ENCODE data around the gene KRT7.

GRCh38 chr12:52285172-52285745, 52.2 kb downstream of the KRT7 start:
- TF ChIP-seq POLR2A (IDR thresholded peaks at IDR 0.05): no peak
- TF ChIP-seq, protein P1, sequence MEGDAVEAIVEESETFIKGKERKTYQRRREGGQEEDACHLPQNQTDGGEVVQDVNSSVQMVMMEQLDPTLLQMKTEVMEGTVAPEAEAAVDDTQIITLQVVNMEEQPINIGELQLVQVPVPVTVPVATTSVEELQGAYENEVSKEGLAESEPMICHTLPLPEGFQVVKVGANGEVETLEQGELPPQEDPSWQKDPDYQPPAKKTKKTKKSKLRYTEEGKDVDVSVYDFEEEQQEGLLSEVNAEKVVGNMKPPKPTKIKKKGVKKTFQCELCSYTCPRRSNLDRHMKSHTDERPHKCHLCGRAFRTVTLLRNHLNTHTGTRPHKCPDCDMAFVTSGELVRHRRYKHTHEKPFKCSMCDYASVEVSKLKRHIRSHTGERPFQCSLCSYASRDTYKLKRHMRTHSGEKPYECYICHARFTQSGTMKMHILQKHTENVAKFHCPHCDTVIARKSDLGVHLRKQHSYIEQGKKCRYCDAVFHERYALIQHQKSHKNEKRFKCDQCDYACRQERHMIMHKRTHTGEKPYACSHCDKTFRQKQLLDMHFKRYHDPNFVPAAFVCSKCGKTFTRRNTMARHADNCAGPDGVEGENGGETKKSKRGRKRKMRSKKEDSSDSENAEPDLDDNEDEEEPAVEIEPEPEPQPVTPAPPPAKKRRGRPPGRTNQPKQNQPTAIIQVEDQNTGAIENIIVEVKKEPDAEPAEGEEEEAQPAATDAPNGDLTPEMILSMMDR (IDR thresholded peaks at IDR 0.05): no peak

All from tibial nerve (tissue), 3 donors.